Measurements from ENCODE around the gene IFRD2.

The IFRD2 gene

GRCh38 chr3:50338965-50339364, 46.7 kb upstream of the IFRD2 start:
- TF ChIP-seq CTCF (IDR thresholded peaks at IDR 0.05; ENCODE audit: borderline replicate concordance, control extremely low read depth, extremely low read depth, insufficient read depth, missing control alignments): no peak
- in situ Hi-C loops (cut with MboI; ENCODE audit: low sequenced_read_pairs, unreplicated experiment): no loop called here
- no peak for DNase-seq (ENCODE audit: low spot score)

GRCh38 chr3:50337175-50337861, 45.1 kb upstream of the IFRD2 start:
- peak; percentile 99 for DNase-seq (ENCODE audit: low spot score)
- in situ Hi-C loops (cut with MboI; ENCODE audit: low sequenced_read_pairs, unreplicated experiment): no loop called here
- no peak for TF ChIP-seq CTCF (IDR thresholded peaks at IDR 0.05; ENCODE audit: borderline replicate concordance, control extremely low read depth, extremely low read depth, insufficient read depth, missing control alignments)

GRCh38 chr3:50336452-50337174, 44.4 kb upstream of the IFRD2 start:
- TF ChIP-seq CTCF (IDR thresholded peaks at IDR 0.05; ENCODE audit: borderline replicate concordance, control extremely low read depth, extremely low read depth, insufficient read depth, missing control alignments): no peak
- in situ Hi-C loops (cut with MboI; ENCODE audit: low sequenced_read_pairs, unreplicated experiment): no loop called here
- DNase-seq (ENCODE audit: low spot score): no peak

GRCh38 chr3:50334339-50335075, 42.3 kb upstream of the IFRD2 start:
- in situ Hi-C loops (cut with MboI; ENCODE audit: low sequenced_read_pairs, unreplicated experiment): no loop called here
- no peak for DNase-seq (ENCODE audit: low spot score)
- no peak for TF ChIP-seq CTCF (IDR thresholded peaks at IDR 0.05; ENCODE audit: borderline replicate concordance, control extremely low read depth, extremely low read depth, insufficient read depth, missing control alignments)

- no peak for DNase-seq (ENCODE audit: low spot score)
- TF ChIP-seq CTCF (IDR thresholded peaks at IDR 0.05; ENCODE audit: borderline replicate concordance, control extremely low read depth, extremely low read depth, insufficient read depth, missing control alignments): no peak
- in situ Hi-C loops (cut with MboI; ENCODE audit: low sequenced_read_pairs, unreplicated experiment): no loop called here
Observed at GRCh38 chr3:50333744-50334328, 41.6 kb upstream of the IFRD2 start.

GRCh38 chr3:50331364-50331907, 39.2 kb upstream of the IFRD2 start:
- TF ChIP-seq CTCF (IDR thresholded peaks at IDR 0.05; ENCODE audit: borderline replicate concordance, control extremely low read depth, extremely low read depth, insufficient read depth, missing control alignments): no peak
- no peak for DNase-seq (ENCODE audit: low spot score)
- in situ Hi-C loops (cut with MboI; ENCODE audit: low sequenced_read_pairs, unreplicated experiment): no loop called here

Measured in GM13976 (cell line).